Endothelial cell of umbilical vein (primary cell): Measurements from ENCODE around the gene CLDN22. TPM values are rescaled to one million over a fixed set of nuclear protein-coding genes. Genes with fewer than 3 reads are reported as not detected.

Experiments used
- BruUV-seq: library from RNA; stranded (reverse); fragments of 400-500 nt; replicated peaks from 2 replicates; lab custom pipeline; 2021; lab: Mats Ljungman, UMichigan
- CTCF ChIA-PET: fragments of 300-600, 350-600 bp; sonication (Branson Sonifier 250); formaldehyde crosslinking; loops from one replicate; lab custom pipeline; 2021; ENCODE audit warnings: antibody characterized with exemption, inconsistent platforms; lab: Charles Lee
- POLR2A ChIA-PET: fragments of 300-600, 350-600 bp; sonication (Branson Sonifier 250); formaldehyde crosslinking; loops from one replicate; lab custom pipeline; 2021; ENCODE audit warnings: antibody characterized with exemption, inconsistent platforms; lab: Charles Lee
- DNase-seq: peaks from one replicate; pipeline ENCODE4 v3.0.0-alpha.2; 2011; ENCODE audit warnings: low read depth, low spot score
- FAIRE-seq: peaks from 2 replicates; lab custom pipeline; 2011; peaks lifted over from hg19 to GRCh38; lab: Jason Lieb, UNC
- H2AFZ ChIP-seq: 2 replicates; pipeline ENCODE4 v1.6.0; 2012; ENCODE audit warnings: low read depth, low read length, control low read depth, inconsistent platforms
- H3K27ac ChIP-seq: 2 replicates; pipeline ENCODE4 v1.5.1; 2011; ENCODE audit warnings: low read depth, mild to moderate bottlenecking, control low read depth, low read length, moderate library complexity; ENCODE audit not compliant: insufficient read depth
- H3K27me3 ChIP-seq, 2 experiments: 2 replicates each; pipeline versions ENCODE4 v1.6.0 to v1.6.1; 2011; ENCODE audit warnings: low read length in 2 of 2, mixed read lengths in 1 of 2; ENCODE audit not compliant: control insufficient read depth in 2 of 2, insufficient read depth in 2 of 2
- H3K36me3 ChIP-seq, 2 experiments: 2 replicates in 1 of 2; 3 replicates in 1 of 2; pipeline ENCODE4 v1.5.1; 2011; ENCODE audit warnings: low read length in 2 of 2, mild to moderate bottlenecking in 1 of 2, moderate library complexity in 1 of 2; ENCODE audit not compliant: control insufficient read depth in 2 of 2, insufficient read depth in 2 of 2; ENCODE audit errors: extremely low read depth in 1 of 2
- H3K4me1 ChIP-seq: 3 replicates; pipeline ENCODE4 v1.5.1; 2011; ENCODE audit warnings: mild to moderate bottlenecking, low read length; ENCODE audit not compliant: control insufficient read depth, insufficient read depth; ENCODE audit errors: extremely low read depth
- H3K4me2 ChIP-seq: 2 replicates; pipeline ENCODE4 v1.6.1; 2011; ENCODE audit warnings: low read length, control low read depth, mixed read lengths; ENCODE audit not compliant: insufficient read depth
- H3K4me3 ChIP-seq, 3 experiments: fragments of 200-600 bp in 1 of 3; sonication (generic), shearing (Covaris generic) in 1 of 3; replicated peaks in 1 of 3; 2 replicates each; pipeline ENCODE4 v1.5.1; 2011 to 2016; ENCODE audit warnings: control low read depth in 3 of 3, low read length in 3 of 3, mild to moderate bottlenecking in 2 of 3, inconsistent platforms in 1 of 3, low read depth in 1 of 3, moderate library complexity in 1 of 3; ENCODE audit not compliant: insufficient read depth in 1 of 3
- H3K79me2 ChIP-seq: 2 replicates; pipeline ENCODE4 v1.6.0; 2012; ENCODE audit warnings: low read length, inconsistent platforms; ENCODE audit not compliant: control insufficient read depth, insufficient read depth
- H3K9ac ChIP-seq: replicated peaks from 2 replicates; pipeline ENCODE3; 2011; ENCODE audit warnings: low read length, control low read depth; ENCODE audit not compliant: insufficient read depth; ENCODE audit errors: extremely low read depth
- H3K9me1 ChIP-seq: replicated peaks from 3 replicates; pipeline ENCODE4 v1.6.0; 2011; ENCODE audit warnings: mild to moderate bottlenecking, low read length; ENCODE audit not compliant: control insufficient read depth, insufficient read depth; ENCODE audit errors: extremely low read depth
- H3K9me3 ChIP-seq: replicated peaks from 2 replicates; pipeline ENCODE4 v1.5.1; 2012; ENCODE audit warnings: low read length, inconsistent platforms; ENCODE audit not compliant: control insufficient read depth, insufficient read depth
- H4K20me1 ChIP-seq: replicated peaks from 2 replicates; pipeline ENCODE3; 2011; ENCODE audit warnings: mild to moderate bottlenecking, low read length; ENCODE audit not compliant: control insufficient read depth, insufficient read depth; ENCODE audit errors: extremely low read depth
- EZH2 ChIP-seq: IDR thresholded peaks from 2 replicates; pipeline ENCODE4 v1.6.1; 2012; ENCODE audit warnings: borderline replicate concordance, low read depth, mild to moderate bottlenecking, moderate library complexity, low read length, inconsistent platforms; ENCODE audit not compliant: severe bottlenecking
- FOS ChIP-seq: IDR thresholded peaks from 2 replicates; pipeline ENCODE4 v1.6.1; 2011; ENCODE audit warnings: mild to moderate bottlenecking, low read length, moderate library complexity, borderline replicate concordance; ENCODE audit not compliant: insufficient read depth
- GATA2 ChIP-seq: IDR thresholded peaks from 2 replicates; pipeline ENCODE4 v1.7.0; 2011; ENCODE audit warnings: low read depth, mild to moderate bottlenecking, moderate library complexity, mixed read lengths, low read length; ENCODE audit not compliant: insufficient read length, insufficient read depth
- JUN ChIP-seq: IDR thresholded peaks from 2 replicates; pipeline ENCODE4 v1.6.1; 2011; ENCODE audit warnings: borderline replicate concordance, low read depth; ENCODE audit not compliant: insufficient read length, insufficient read depth
- MYC ChIP-seq: IDR thresholded peaks from one replicate; pipeline ENCODE4 v1.6.1; 2011; ENCODE audit warnings: mild to moderate bottlenecking, low read depth, low read length
- POLR2A ChIP-seq: IDR thresholded peaks from 2 replicates; pipeline ENCODE4 v1.6.1; 2012; ENCODE audit warnings: low read depth, mild to moderate bottlenecking, control low read depth, low read length
- POLR2AphosphoS5 ChIP-seq: IDR thresholded peaks from 2 replicates; pipeline ENCODE4 v1.6.1; 2012; ENCODE audit warnings: low read depth, mild to moderate bottlenecking, control low read depth, low read length, moderate library complexity; ENCODE audit not compliant: insufficient read depth
- dilution Hi-C: fragments of 300-500 bp; cut with MboI; formaldehyde crosslinking; loops from one replicate; pipeline ENCODE4 v1.15.0; 2019; ENCODE audit warnings: low sequenced_read_pairs; ENCODE audit not compliant: extremely low pct_ligation_motif_present
- intact Hi-C: fragments of 100-400 bp; cut with micrococcal nuclease; formaldehyde crosslinking; loops from one replicate; pipeline ENCODE4 v1.10.0; 2022
- polyA plus RNA-seq, 4 experiments: library from polyadenylated mRNA; depleted of rRNA in 3 of 4; stranded (reverse) in 3 of 4; unstranded in 1 of 4; fragments of >200 nt; gene quantifications; 2 replicates each; pipeline versions ENCODE4 v1.2.1 to v1.2.3, GENCODE V29; 2011 to 2012; ENCODE audit warnings: missing spikeins in 1 of 4
- total RNA-seq: library from RNA; stranded (reverse); gene quantifications from 2 replicates; pipeline ENCODE4 v1.2.3, GENCODE V29; 2021
- TF ChIP-seq, protein P1 (sequence below), 2 donors: IDR thresholded peaks; 1 replicate in 1 of 2; 2 replicates in 1 of 2; pipeline ENCODE4 v1.5.1; 2011; ENCODE audit warnings: low read length in 2 of 2, mild to moderate bottlenecking in 2 of 2, moderate library complexity in 2 of 2, control low read depth in 1 of 2, inconsistent platforms in 1 of 2, low read depth in 1 of 2; ENCODE audit not compliant: insufficient read depth in 1 of 2; ENCODE audit errors: extremely low read depth in 1 of 2
- TF ChIP-seq, protein P2 (sequence below): IDR thresholded peaks from 2 replicates; pipeline ENCODE4 v1.6.1; 2011; ENCODE audit not compliant: insufficient read depth, insufficient read length

The CLDN22 gene
- total and polyA plus RNA-seq, 2 donors (not counting 3 experiments of a cell fraction or from before 2014, with no cell fraction given) = not detected

DNA sequence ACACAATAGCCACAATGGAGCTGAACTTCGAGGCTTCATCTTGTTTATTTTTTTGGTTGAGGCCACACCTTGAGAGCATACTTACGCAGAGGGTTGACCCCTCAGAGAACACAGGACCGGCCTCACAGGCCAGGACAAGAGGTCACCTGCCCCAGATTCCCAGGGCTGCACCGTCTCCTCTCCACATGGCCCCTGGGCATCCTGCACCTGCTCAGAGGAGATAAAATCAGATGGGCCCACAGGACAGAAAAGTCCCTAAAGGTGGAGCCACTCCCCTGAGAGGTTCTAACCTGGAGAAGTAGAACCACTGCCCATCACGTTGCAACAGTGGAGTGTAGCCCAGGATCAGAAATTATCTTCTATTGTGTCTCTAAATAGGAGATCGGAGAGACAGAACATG, 3.2 kb upstream of the CLDN22 start:
- no peaks in the 10 kb centered on the region for H4K20me1 ChIP-seq
- TF ChIP-seq POLR2AphosphoS5 = no peak
- H3K9me3 ChIP-seq = no peaks in the 10 kb centered on the region
- H3K4me2 ChIP-seq = no peak overlapping the region
- H3K4me3 ChIP-seq = no peak overlapping the region
- dilution Hi-C loops (no loop called here), intact Hi-C loops (no loop called here)
- no peaks in the 10 kb centered on the region for H3K27me3 ChIP-seq
- H3K36me3 ChIP-seq = peaks cover 2% of the 10 kb centered on the region in 2 experiments
- H3K9ac ChIP-seq = no peak overlapping the region
- no peaks in the 10 kb centered on the region for H3K4me1 ChIP-seq
- DNase-seq (no peak), FAIRE-seq (no peak)
- H3K9me1 ChIP-seq = no peaks in the 10 kb centered on the region
- H3K27ac ChIP-seq = no peak overlapping the region
- POLR2A ChIA-PET = no interaction called here
- no TSS peak for BruUV-seq
- no peak overlapping the region for H2AFZ ChIP-seq
- CTCF ChIA-PET = no interaction called here
- no peaks in the 10 kb centered on the region for H3K79me2 ChIP-seq

DNA sequence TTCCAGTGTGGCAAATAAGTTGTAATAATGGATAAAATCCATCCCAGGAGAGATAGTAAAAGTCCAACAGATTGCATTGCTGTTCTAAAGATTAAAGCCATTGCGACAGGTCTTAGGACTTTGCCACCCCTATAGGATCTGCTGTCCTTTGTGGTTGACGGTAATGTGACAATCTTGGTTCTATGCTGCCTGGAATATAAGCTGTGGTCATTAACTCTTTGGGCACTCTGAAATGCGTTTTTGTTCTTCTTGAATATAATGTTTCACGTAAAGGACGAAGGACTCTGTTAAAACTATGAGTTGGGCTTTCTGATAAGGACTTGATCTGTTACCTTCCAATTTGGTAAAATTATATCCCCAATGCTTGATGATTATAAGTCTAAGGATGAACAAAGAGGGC, 2.2 kb upstream of the CLDN22 start, which contains the start of gene CLDN24:
CLDN24 (minus strand) TSS at position 101 of the 400 bp plus-strand sequence; CDS start at position 101, 0 bp downstream.
- intact Hi-C loops (no loop called here), dilution Hi-C loops (no loop called here)
- H2AFZ ChIP-seq = no peak within 1 kb of the TSS
- H3K9me3 ChIP-seq = no peaks in the 10 kb centered on the region
- FAIRE-seq (no peak), DNase-seq (no peak)
- no TSS peak for BruUV-seq
- H3K9ac ChIP-seq = no peak within 1 kb of the TSS
- no peaks in the 10 kb centered on the region for H3K79me2 ChIP-seq
- H4K20me1 ChIP-seq = no peaks in the 10 kb centered on the region
- peaks cover 2% of the 10 kb centered on the region in 2 experiments for H3K36me3 ChIP-seq
- no peak within 1 kb of the TSS for H3K4me2 ChIP-seq
- H3K4me1 ChIP-seq = no peaks in the 10 kb centered on the region
- no peak within 1 kb of the TSS for H3K27ac ChIP-seq
- no peaks in the 10 kb centered on the region for H3K27me3 ChIP-seq
- ChIA-PET POLR2A (no interaction called here), CTCF (no interaction called here)
- TF ChIP-seq, protein P1, sequence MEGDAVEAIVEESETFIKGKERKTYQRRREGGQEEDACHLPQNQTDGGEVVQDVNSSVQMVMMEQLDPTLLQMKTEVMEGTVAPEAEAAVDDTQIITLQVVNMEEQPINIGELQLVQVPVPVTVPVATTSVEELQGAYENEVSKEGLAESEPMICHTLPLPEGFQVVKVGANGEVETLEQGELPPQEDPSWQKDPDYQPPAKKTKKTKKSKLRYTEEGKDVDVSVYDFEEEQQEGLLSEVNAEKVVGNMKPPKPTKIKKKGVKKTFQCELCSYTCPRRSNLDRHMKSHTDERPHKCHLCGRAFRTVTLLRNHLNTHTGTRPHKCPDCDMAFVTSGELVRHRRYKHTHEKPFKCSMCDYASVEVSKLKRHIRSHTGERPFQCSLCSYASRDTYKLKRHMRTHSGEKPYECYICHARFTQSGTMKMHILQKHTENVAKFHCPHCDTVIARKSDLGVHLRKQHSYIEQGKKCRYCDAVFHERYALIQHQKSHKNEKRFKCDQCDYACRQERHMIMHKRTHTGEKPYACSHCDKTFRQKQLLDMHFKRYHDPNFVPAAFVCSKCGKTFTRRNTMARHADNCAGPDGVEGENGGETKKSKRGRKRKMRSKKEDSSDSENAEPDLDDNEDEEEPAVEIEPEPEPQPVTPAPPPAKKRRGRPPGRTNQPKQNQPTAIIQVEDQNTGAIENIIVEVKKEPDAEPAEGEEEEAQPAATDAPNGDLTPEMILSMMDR (IDR thresholded peaks at IDR 0.05; ENCODE audit: extremely low read depth in 1 of 2, insufficient read depth in 1 of 2, low read depth in 1 of 2, low read length in 2 of 2) = no peak
- TF ChIP-seq, protein P2, sequence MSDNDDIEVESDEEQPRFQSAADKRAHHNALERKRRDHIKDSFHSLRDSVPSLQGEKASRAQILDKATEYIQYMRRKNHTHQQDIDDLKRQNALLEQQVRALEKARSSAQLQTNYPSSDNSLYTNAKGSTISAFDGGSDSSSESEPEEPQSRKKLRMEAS = no peak
- no peak for TF ChIP-seq JUN
- no peak for TF ChIP-seq FOS
- TF ChIP-seq POLR2A = no peak
- TF ChIP-seq MYC = no peak
- TF ChIP-seq POLR2AphosphoS5 = no peak
- no peak for TF ChIP-seq EZH2
- TF ChIP-seq GATA2 = no peak
- H3K9me1 ChIP-seq = no peaks in the 10 kb centered on the region
- H3K4me3 ChIP-seq = no peak within 1 kb of the TSS
